K562 (cell line): Measurements from ENCODE around the gene ACTR3C. TPM values are rescaled to one million over a fixed set of nuclear protein-coding genes. Genes with fewer than 3 reads are reported as not detected.

Experiments used
- CBX2 ChIP-seq: fragments of 200-600 bp; sonication (generic); IDR thresholded peaks from one replicate; pipeline ENCODE4 v1.6.1; 2012; ENCODE audit warnings: mild to moderate bottlenecking, low read length, inconsistent platforms; ENCODE audit not compliant: insufficient read depth, poor library complexity, severe bottlenecking
- CEBPG ChIP-seq, 3 experiments: fragments of 200-800 bp in 1 of 3; sonication (Bioruptor generic) in 1 of 3; sonication (generic) in 1 of 3; formaldehyde crosslinking in 1 of 3; IDR thresholded peaks in 2 of 3; conservative IDR thresholded peaks in 1 of 3; 2 replicates each; pipeline versions ENCODE4 v1.6.1 to v1.8.0; 2016 to 2022; ENCODE audit warnings: missing compliant biosample characterization in 2 of 3, missing genetic modification characterization in 2 of 3, mild to moderate bottlenecking in 1 of 3, missing genetic modification reagents in 1 of 3
- HNRNPL ChIP-seq: fragments of 200-400 bp; formaldehyde crosslinking; IDR thresholded peaks from 2 replicates; pipeline ENCODE4 v1.6.1; 2017; ENCODE audit warnings: low read depth, mild to moderate bottlenecking, low read length
- KDM5B ChIP-seq: fragments of 200-600 bp; sonication (generic); IDR thresholded peaks from 2 replicates; pipeline ENCODE4 v1.6.1; 2012; ENCODE audit warnings: low read depth, mild to moderate bottlenecking, moderate library complexity, low read length, control low read depth, inconsistent platforms; ENCODE audit not compliant: insufficient replicate concordance
- KLF10 ChIP-seq: fragments of 250-450 bp; sonication (Bioruptor Pico); IDR thresholded peaks from 2 replicates; pipeline ENCODE4 v1.6.1; 2021; ENCODE audit warnings: matching md5 sums
- MTA3 ChIP-seq: fragments of 450-650 bp; formaldehyde crosslinking; IDR thresholded peaks from 2 replicates; pipeline ENCODE4 v1.6.1; 2017; ENCODE audit warnings: mild to moderate bottlenecking, borderline replicate concordance
- SAFB2 ChIP-seq: fragments of 200-400 bp; formaldehyde crosslinking; IDR thresholded peaks from 2 replicates; pipeline ENCODE4 v1.6.1; 2018; ENCODE audit warnings: borderline replicate concordance, low read length, low read depth, moderate library complexity; ENCODE audit not compliant: severe bottlenecking
- SNIP1 ChIP-seq: fragments of 450-650 bp; IDR thresholded peaks from 2 replicates; pipeline ENCODE4 v1.7.1; 2017; ENCODE audit warnings: low read depth, mild to moderate bottlenecking
- TBP ChIP-seq: optimal IDR thresholded peaks from 2 replicates; pipeline ENCODE3; 2011; ENCODE audit warnings: low read depth, low read length, improper control_type of control experiment
- ZKSCAN8 ChIP-seq: fragments of 200-800 bp; sonication (Bioruptor generic); IDR thresholded peaks from 2 replicates; pipeline ENCODE4 v1.6.1; 2016; ENCODE audit warnings: missing genetic modification characterization, missing compliant biosample characterization
- ZNF184 ChIP-seq: sonication (generic); formaldehyde crosslinking; IDR thresholded peaks from 2 replicates; pipeline ENCODE4 v1.5.0; 2020; ENCODE audit warnings: missing genetic modification reagents
- ZNF212 ChIP-seq: fragments of 450-650 bp; formaldehyde crosslinking; IDR thresholded peaks from 2 replicates; pipeline ENCODE4 v1.4.0; 2020; ENCODE audit warnings: mild to moderate bottlenecking
- ZNF76 ChIP-seq: fragments of 250-450 bp; sonication (Bioruptor Pico); IDR thresholded peaks from 2 replicates; pipeline ENCODE4 v1.4.0; 2020; ENCODE audit warnings: mild to moderate bottlenecking, moderate library complexity, borderline replicate concordance
- polyA plus RNA-seq, 8 experiments: library from polyadenylated mRNA; depleted of rRNA in 4 of 8; stranded (reverse) in 5 of 8; unstranded in 3 of 8; fragments of >200 nt; fragmentation: Nextera tagmentation in 2 of 8; fragmentation: Illumina TruSeq in 1 of 8; extraction: Ambion mirVana in 2 of 8; extraction: Trizol in 1 of 8; gene quantifications; 2 replicates each; pipeline versions ENCODE4 v1.2.1 to v1.2.3, GENCODE V29; 2011 to 2014; ENCODE audit warnings: inconsistent platforms in 1 of 8, missing spikeins in 1 of 8
- total RNA-seq, 7 experiments: library from RNA; depleted of rRNA in 6 of 7; stranded (reverse); fragments of >200 nt in 6 of 7; fragmentation: Illumina TruSeq in 2 of 7; extraction: Trizol in 2 of 7; gene quantifications; 2 replicates each; pipeline versions ENCODE4 v1.2.1 to v1.2.3, GENCODE V29; 2011 to 2021; ENCODE audit warnings: low replicate concordance in 1 of 7
- TF ChIP-seq, protein P1 (sequence below), 2 experiments: fragments of 450-650 bp; conservative IDR thresholded peaks; 2 replicates each; pipeline ENCODE4 v1.6.1; 2017; ENCODE audit warnings: mild to moderate bottlenecking in 2 of 2, moderate library complexity in 2 of 2
- TF ChIP-seq, protein P2 (sequence below): fragments of 250-450 bp; sonication (Bioruptor Pico); IDR thresholded peaks from 2 replicates; pipeline ENCODE4 v1.4.0; 2020; ENCODE audit warnings: borderline replicate concordance
- TF ChIP-seq, protein P3 (sequence below): fragments of 450-650 bp; IDR thresholded peaks from 2 replicates; pipeline ENCODE4 v1.6.1; 2017; ENCODE audit warnings: antibody characterized with exemption
- TF ChIP-seq, protein P4 (sequence below): sonication (generic); formaldehyde crosslinking; IDR thresholded peaks from 2 replicates; pipeline ENCODE4 v1.8.0; 2022; ENCODE audit warnings: missing genetic modification reagents, mild to moderate bottlenecking, moderate library complexity, borderline replicate concordance

Gene ACTR3C
- total and polyA plus RNA-seq, 9 of the 15 experiments (the other 6 are each of a cell fraction or from before 2014, with no cell fraction given), result 9.0 to 35.4 (median 13.3) TPM

DNA sequence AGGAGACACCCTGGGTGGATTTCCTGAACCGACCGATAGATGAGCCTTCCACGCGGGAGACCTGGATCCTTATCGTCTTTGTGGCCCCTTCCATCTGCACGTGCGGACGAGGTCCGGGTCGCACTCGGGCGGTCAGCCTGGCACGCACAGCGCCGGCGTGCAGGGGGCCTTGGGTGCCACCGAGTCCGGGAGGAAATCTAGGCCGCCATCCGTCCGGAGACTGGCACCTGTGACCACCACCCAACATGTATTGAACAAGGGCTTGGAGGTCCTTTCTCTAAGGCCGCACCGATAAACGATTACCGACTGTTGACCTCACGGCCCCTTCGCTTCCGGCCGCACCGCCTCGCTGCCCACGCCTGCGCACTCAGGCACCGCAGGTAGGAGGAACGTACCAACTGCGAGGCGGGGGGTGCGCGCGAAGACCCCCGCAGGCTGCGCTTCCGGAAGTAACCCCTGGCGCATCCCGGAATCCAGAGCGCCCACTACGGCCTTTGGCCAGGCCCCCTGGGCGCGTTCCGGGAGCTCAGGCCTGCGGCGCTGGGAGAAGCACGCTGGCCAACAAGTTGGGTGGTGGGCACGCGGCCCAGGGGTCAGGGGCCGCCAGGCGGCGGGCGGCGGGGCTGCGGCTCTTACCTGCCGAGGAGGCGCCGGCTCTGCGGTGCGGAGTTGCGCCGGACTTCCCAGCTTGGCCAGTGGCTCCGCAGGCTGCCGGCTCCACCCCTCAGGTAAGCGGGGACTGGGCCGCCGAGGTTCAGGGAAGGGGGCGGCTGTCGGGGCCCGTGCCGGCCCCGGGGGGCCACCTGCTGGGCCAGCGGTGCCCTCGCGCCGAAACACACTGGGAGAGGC lies at the start of gene ACTR3C, which contains the start of gene LRRC61 (continued):
- TF ChIP-seq, protein P1, sequence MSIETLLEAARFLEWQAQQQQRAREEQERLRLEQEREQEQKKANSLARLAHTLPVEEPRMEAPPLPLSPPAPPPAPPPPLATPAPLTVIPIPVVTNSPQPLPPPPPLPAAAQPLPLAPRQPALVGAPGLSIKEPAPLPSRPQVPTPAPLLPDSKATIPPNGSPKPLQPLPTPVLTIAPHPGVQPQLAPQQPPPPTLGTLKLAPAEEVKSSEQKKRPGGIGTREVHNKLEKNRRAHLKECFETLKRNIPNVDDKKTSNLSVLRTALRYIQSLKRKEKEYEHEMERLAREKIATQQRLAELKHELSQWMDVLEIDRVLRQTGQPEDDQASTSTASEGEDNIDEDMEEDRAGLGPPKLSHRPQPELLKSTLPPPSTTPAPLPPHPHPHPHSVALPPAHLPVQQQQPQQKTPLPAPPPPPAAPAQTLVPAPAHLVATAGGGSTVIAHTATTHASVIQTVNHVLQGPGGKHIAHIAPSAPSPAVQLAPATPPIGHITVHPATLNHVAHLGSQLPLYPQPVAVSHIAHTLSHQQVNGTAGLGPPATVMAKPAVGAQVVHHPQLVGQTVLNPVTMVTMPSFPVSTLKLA (conservative IDR thresholded peaks at IDR 0.05), result peak; percentile 88 to 91
- peak; percentile 54; the same call in 1 of the 2 replicates for TF ChIP-seq ZKSCAN8 (CRISPR knock-in tag)
- TF ChIP-seq CBX2, result no peak
- TF ChIP-seq, protein P2, sequence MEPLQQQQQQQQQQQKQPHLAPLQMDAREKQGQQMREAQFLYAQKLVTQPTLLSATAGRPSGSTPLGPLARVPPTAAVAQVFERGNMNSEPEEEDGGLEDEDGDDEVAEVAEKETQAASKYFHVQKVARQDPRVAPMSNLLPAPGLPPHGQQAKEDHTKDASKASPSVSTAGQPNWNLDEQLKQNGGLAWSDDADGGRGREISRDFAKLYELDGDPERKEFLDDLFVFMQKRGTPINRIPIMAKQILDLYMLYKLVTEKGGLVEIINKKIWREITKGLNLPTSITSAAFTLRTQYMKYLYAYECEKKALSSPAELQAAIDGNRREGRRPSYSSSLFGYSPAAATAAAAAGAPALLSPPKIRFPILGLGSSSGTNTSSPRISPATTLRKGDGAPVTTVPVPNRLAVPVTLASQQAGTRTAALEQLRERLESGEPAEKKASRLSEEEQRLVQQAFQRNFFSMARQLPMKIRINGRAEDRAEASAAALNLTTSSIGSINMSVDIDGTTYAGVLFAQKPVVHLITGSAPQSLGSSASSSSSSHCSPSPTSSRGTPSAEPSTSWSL, result no peak
- TF ChIP-seq HNRNPL, result peak; percentile 85; the same call in 1 of the 2 replicates
- peak; percentile 80 for TF ChIP-seq KDM5B
- peak; percentile 53 for TF ChIP-seq TBP
- TF ChIP-seq, protein P3, sequence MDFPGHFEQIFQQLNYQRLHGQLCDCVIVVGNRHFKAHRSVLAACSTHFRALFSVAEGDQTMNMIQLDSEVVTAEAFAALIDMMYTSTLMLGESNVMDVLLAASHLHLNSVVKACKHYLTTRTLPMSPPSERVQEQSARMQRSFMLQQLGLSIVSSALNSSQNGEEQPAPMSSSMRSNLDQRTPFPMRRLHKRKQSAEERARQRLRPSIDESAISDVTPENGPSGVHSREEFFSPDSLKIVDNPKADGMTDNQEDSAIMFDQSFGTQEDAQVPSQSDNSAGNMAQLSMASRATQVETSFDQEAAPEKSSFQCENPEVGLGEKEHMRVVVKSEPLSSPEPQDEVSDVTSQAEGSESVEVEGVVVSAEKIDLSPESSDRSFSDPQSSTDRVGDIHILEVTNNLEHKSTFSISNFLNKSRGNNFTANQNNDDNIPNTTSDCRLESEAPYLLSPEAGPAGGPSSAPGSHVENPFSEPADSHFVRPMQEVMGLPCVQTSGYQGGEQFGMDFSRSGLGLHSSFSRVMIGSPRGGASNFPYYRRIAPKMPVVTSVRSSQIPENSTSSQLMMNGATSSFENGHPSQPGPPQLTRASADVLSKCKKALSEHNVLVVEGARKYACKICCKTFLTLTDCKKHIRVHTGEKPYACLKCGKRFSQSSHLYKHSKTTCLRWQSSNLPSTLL, result no peak; the same call in 1 of the 2 replicates
- no peak for TF ChIP-seq KLF10 (CRISPR knock-in tag)
- peak; percentile 75; the same call in 1 of the 2 replicates for TF ChIP-seq ZNF212
- TF ChIP-seq ZNF184 (CRISPR knock-in tag), result no peak
- TF ChIP-seq SAFB2, result no peak
- peak; percentile 91 for TF ChIP-seq MTA3
- TF ChIP-seq, protein P4, sequence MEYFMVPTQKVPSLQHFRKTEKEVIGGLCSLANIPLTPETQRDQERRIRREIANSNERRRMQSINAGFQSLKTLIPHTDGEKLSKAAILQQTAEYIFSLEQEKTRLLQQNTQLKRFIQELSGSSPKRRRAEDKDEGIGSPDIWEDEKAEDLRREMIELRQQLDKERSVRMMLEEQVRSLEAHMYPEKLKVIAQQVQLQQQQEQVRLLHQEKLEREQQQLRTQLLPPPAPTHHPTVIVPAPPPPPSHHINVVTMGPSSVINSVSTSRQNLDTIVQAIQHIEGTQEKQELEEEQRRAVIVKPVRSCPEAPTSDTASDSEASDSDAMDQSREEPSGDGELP (CRISPR knock-in tag), result peak; percentile 78
- TF ChIP-seq CEBPG (CRISPR knock-in tag; IDR thresholded peaks at IDR 0.05), result peak; percentile 68
- TF ChIP-seq CEBPG (tag; conservative IDR thresholded peaks at IDR 0.05 in 1 of 2, IDR thresholded peaks at IDR 0.05 in 1 of 2), result no peak
- TF ChIP-seq SNIP1, result no peak
- TF ChIP-seq ZNF76 (CRISPR knock-in tag), result peak; percentile 94
